Uterus (tissue), 2 donors: Measurements from ENCODE around the gene TMOD3.

ENCODE experiments used
- CTCF ChIP-seq, 4 experiments: fragments of 200-600 bp in 2 of 4; fragments of 450-650 bp in 2 of 4; sonication (generic) in 2 of 4; IDR thresholded peaks; one replicate each; pipeline ENCODE4 v1.5.1; 2016 to 2019; ENCODE audit warnings: antibody characterized with exemption in 4 of 4, mild to moderate bottlenecking in 2 of 4, moderate library complexity in 1 of 4
- POLR2A ChIP-seq, 2 donors: fragments of 450-650 bp; IDR thresholded peaks; one replicate each; pipeline ENCODE4 v1.6.1; 2016; ENCODE audit warnings: antibody characterized with exemption in 2 of 2, mild to moderate bottlenecking in 1 of 2, moderate library complexity in 1 of 2

- no peak for TF ChIP-seq CTCF (IDR thresholded peaks at IDR 0.05)
- TF ChIP-seq POLR2A (IDR thresholded peaks at IDR 0.05) = no peak
These were observed 54.6 kb downstream of the TMOD3 start for GRCh38 chr15:51884041-51884440.
